Measurements from ENCODE around the gene KHDC4.

Gene KHDC4

GRCh38 chr1:155864393-155864792, 69.8 kb downstream of the KHDC4 start:
- TF ChIP-seq CTCF (IDR thresholded peaks at IDR 0.05; ENCODE audit: insufficient read depth, low read length, poor library complexity, severe bottlenecking), result no peak
- DNase-seq (ENCODE audit: extremely low read depth, insufficient read length), result no peak
- Histone ChIP-seq H3K36me3 (ENCODE audit: control insufficient read depth, insufficient read depth, low read length) (no peaks in the 10 kb centered on the region), H3K4me3 (replicated peaks; ENCODE audit: low read depth, low read length) (no peak overlapping the region), H3K27me3 (replicated peaks; ENCODE audit: control insufficient read depth, insufficient read depth, low read length) (no peaks in the 10 kb centered on the region)
